ENCODE data around the gene KCNF1. TPM values are rescaled to one million over a fixed set of nuclear protein-coding genes. Genes with fewer than 3 reads are reported as not detected.

KCNF1 gene
- polyA plus RNA-seq, 1 donor from 2014 or later, result 11.4 TPM

- no peak overlapping the region for H3K9ac ChIP-seq (ENCODE audit: low read length)
- no peaks in the 10 kb centered on the region for H3K27me3 ChIP-seq (ENCODE audit: insufficient read depth, low read depth, low read length)
- no peaks in the 10 kb centered on the region for H3K36me3 ChIP-seq (ENCODE audit: insufficient read depth, low read length)
- no peak for TF ChIP-seq RAD21 (conservative IDR thresholded peaks at IDR 0.05)
- no peak for TF ChIP-seq EZH2 (IDR thresholded peaks at IDR 0.05; ENCODE audit: borderline replicate concordance, insufficient read depth, low read length, poor library complexity, severe bottlenecking)
- no peak for TF ChIP-seq SMC3 (conservative IDR thresholded peaks at IDR 0.05; ENCODE audit: poor library complexity)
- TF ChIP-seq MXI1 (conservative IDR thresholded peaks at IDR 0.05; ENCODE audit: poor library complexity, severe bottlenecking), result no peak
- TF ChIP-seq, protein P1, sequence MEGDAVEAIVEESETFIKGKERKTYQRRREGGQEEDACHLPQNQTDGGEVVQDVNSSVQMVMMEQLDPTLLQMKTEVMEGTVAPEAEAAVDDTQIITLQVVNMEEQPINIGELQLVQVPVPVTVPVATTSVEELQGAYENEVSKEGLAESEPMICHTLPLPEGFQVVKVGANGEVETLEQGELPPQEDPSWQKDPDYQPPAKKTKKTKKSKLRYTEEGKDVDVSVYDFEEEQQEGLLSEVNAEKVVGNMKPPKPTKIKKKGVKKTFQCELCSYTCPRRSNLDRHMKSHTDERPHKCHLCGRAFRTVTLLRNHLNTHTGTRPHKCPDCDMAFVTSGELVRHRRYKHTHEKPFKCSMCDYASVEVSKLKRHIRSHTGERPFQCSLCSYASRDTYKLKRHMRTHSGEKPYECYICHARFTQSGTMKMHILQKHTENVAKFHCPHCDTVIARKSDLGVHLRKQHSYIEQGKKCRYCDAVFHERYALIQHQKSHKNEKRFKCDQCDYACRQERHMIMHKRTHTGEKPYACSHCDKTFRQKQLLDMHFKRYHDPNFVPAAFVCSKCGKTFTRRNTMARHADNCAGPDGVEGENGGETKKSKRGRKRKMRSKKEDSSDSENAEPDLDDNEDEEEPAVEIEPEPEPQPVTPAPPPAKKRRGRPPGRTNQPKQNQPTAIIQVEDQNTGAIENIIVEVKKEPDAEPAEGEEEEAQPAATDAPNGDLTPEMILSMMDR (IDR thresholded peaks at IDR 0.05; ENCODE audit: poor library complexity, severe bottlenecking), result no peak
- TF ChIP-seq TAF1 (IDR thresholded peaks at IDR 0.05; ENCODE audit: low read depth), result no peak
- no peak for TF ChIP-seq POLR2AphosphoS5 (IDR thresholded peaks at IDR 0.05)
- no peak for TF ChIP-seq EP300 (conservative IDR thresholded peaks at IDR 0.05; ENCODE audit: poor library complexity, severe bottlenecking)
- TF ChIP-seq, protein P2, sequence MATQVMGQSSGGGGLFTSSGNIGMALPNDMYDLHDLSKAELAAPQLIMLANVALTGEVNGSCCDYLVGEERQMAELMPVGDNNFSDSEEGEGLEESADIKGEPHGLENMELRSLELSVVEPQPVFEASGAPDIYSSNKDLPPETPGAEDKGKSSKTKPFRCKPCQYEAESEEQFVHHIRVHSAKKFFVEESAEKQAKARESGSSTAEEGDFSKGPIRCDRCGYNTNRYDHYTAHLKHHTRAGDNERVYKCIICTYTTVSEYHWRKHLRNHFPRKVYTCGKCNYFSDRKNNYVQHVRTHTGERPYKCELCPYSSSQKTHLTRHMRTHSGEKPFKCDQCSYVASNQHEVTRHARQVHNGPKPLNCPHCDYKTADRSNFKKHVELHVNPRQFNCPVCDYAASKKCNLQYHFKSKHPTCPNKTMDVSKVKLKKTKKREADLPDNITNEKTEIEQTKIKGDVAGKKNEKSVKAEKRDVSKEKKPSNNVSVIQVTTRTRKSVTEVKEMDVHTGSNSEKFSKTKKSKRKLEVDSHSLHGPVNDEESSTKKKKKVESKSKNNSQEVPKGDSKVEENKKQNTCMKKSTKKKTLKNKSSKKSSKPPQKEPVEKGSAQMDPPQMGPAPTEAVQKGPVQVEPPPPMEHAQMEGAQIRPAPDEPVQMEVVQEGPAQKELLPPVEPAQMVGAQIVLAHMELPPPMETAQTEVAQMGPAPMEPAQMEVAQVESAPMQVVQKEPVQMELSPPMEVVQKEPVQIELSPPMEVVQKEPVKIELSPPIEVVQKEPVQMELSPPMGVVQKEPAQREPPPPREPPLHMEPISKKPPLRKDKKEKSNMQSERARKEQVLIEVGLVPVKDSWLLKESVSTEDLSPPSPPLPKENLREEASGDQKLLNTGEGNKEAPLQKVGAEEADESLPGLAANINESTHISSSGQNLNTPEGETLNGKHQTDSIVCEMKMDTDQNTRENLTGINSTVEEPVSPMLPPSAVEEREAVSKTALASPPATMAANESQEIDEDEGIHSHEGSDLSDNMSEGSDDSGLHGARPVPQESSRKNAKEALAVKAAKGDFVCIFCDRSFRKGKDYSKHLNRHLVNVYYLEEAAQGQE (IDR thresholded peaks at IDR 0.05; ENCODE audit: borderline replicate concordance), result no peak
- H3K9me3 ChIP-seq (ENCODE audit: low read length), result no peaks in the 10 kb centered on the region
- H3K4me3 ChIP-seq (ENCODE audit: low read length), result no peak overlapping the region
- H4K20me1 ChIP-seq (ENCODE audit: insufficient read depth), result no peaks in the 10 kb centered on the region
- no peak overlapping the region for H3K27ac ChIP-seq (ENCODE audit: low read length)
- H3K79me2 ChIP-seq (replicated peaks; ENCODE audit: insufficient read depth, low read length), result no peaks in the 10 kb centered on the region
- H3K4me2 ChIP-seq (ENCODE audit: low read length), result no peak overlapping the region
- H3K9me2 ChIP-seq (ENCODE audit: insufficient read depth, low read length), result no peaks in the 10 kb centered on the region
- no peak overlapping the region for H2AFZ ChIP-seq (ENCODE audit: low read depth, low read length)
- H3F3A ChIP-seq (ENCODE audit: insufficient read depth, low read length, poor library complexity, severe bottlenecking), result no peaks in the 10 kb centered on the region
Observed at GRCh38 chr2:10934308-10934978, 22.7 kb downstream of the KCNF1 start.

DNA sequence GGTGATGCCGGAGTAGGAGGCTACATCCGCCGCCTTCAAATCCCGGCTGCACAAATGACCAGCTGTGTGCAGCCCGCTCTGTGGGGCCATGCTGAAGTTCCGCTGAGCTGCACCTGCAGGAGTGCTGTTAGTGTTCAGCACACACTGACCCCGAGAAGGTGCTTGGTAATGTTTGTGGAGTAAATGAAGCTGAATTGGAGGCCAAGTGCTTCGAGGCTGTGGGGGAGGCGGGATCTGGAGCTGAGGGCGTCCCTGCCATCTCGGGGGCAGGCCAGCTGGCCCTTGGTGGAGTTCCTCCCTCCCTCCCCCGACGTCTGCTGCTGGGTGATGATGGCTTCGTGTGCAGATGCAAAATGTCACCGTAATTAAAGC lies 23.2 kb downstream of the KCNF1 start:
- Histone ChIP-seq H3K4me3 (ENCODE audit: low read length) (no peak overlapping the region), H3K79me2 (replicated peaks; ENCODE audit: insufficient read depth, low read length) (no peaks in the 10 kb centered on the region), H3K9me3 (ENCODE audit: low read length) (no peaks in the 10 kb centered on the region), H3K9ac (ENCODE audit: low read length) (no peak overlapping the region), H3F3A (ENCODE audit: insufficient read depth, low read length, poor library complexity, severe bottlenecking) (no peaks in the 10 kb centered on the region), H4K20me1 (ENCODE audit: insufficient read depth) (no peaks in the 10 kb centered on the region), H3K36me3 (ENCODE audit: insufficient read depth, low read length) (no peaks in the 10 kb centered on the region), H3K9me2 (ENCODE audit: insufficient read depth, low read length) (no peaks in the 10 kb centered on the region), H2AFZ (ENCODE audit: low read depth, low read length) (no peak overlapping the region), H3K27me3 (ENCODE audit: insufficient read depth, low read depth, low read length) (no peaks in the 10 kb centered on the region), H3K27ac (ENCODE audit: low read length) (no peak overlapping the region), H3K4me2 (ENCODE audit: low read length) (no peak overlapping the region)
- TF ChIP-seq POLR2AphosphoS5 (IDR thresholded peaks at IDR 0.05), result no peak
- TF ChIP-seq EP300 (conservative IDR thresholded peaks at IDR 0.05; ENCODE audit: poor library complexity, severe bottlenecking), result no peak
- no peak for TF ChIP-seq TAF1 (IDR thresholded peaks at IDR 0.05; ENCODE audit: low read depth)
- TF ChIP-seq, protein P2 (IDR thresholded peaks at IDR 0.05; ENCODE audit: borderline replicate concordance), result no peak
- TF ChIP-seq, protein P1 (IDR thresholded peaks at IDR 0.05; ENCODE audit: poor library complexity, severe bottlenecking), result no peak
- no peak for TF ChIP-seq EZH2 (IDR thresholded peaks at IDR 0.05; ENCODE audit: borderline replicate concordance, insufficient read depth, low read length, poor library complexity, severe bottlenecking)
- no peak for TF ChIP-seq RAD21 (conservative IDR thresholded peaks at IDR 0.05)
- TF ChIP-seq MXI1 (conservative IDR thresholded peaks at IDR 0.05; ENCODE audit: poor library complexity, severe bottlenecking), result no peak
- no peak for TF ChIP-seq SMC3 (conservative IDR thresholded peaks at IDR 0.05; ENCODE audit: poor library complexity)
